Stimulated activated CD4-positive, alpha-beta T cell treated with anti-CD3 and anti-CD28 coated beads, TNF-alpha, amount 100 ng/mL, for 4 hours (primary cell): Measurements from ENCODE around the gene CHM.

ENCODE experiments used
- DNase-seq, 3 experiments: peaks; one replicate each; pipeline ENCODE4 v3.0.0-alpha.2; 2020; ENCODE audit warnings: low read depth in 3 of 3

The CHM gene

DNA sequence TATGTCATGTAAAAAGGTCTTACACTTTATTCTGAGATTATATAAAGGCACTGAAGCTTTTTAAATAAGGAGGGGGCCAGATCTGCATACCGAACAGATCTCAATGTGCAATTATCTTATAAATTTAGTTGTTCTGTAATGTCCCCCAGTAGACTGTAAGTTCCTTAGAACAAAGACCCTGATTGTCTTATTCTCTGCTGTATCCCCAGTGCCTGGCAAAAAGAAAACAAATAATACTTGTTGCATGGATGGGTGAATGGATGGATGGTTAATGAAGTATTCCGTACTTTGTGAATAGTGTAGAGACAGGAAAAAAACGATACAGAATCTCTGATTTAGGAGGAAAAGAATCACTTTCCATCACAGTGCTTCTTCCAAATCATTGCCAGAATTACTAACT is 141.5 kb downstream of the CHM start:
- DNase-seq: no peak

GRCh38 chrX:85903692-85904471 is 143.5 kb downstream of the CHM start:
- no peak for DNase-seq

- no peak for DNase-seq
Observed at GRCh38 chrX:85897362-85898126, 149.8 kb downstream of the CHM start.

DNA sequence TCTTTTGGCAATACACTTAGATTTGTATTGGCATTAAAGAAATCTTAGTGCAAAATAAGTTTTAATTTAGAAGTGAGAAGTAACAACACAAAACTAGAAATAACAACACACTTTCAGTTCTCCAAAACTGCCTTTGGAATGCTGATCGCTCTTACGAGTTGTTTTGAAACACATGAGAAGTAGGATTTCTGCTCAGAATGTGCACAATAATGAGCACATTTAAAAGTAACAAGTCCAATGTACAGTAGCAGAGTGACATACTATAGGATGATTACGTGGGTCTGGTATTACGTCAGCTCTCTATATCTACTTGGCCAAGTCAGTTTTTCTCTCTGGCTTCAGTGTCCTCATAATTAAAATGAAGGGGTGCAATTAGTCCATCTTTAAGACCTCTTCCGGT is 164.8 kb downstream of the CHM start:
- no peak for DNase-seq

DNA sequence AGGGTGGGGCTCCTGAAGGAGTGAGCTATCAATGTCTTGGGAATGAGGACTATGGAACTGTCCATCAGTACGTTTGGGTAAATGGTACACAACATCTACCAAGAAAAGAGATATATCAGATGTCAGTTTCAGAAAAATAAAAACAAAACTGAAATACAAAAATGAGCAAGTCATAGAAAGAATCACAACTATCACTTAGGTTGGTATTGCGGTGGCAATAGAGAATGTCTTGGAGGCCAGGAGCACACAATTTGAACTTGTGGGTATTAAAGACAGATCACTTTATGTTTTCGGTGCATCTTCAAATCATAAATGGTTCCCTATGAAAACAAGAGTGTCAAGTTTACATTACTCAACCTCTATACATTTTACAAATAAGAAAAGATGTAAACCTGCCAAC is 176.8 kb downstream of the CHM start:
- DNase-seq: no peak

DNA sequence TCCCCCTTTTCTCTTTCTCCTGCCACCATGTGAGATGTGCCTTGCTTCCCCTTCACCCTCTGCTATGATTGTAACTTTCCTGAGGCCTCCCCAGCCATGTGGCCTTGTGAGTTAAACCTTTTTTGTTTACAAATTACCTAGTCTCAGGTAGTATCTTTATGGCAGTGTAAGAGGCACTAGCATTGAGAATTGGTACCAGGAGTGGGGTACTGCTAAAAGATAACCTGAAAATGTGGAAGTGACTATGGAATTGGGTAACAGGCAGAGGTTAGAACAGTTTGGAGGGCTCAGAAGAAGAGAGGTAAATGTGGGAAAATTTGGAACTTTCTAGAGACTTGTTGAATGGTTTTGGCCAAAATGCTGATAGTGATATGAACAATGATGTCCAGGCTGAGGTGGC is 182.0 kb downstream of the CHM start:
- no peak for DNase-seq

GRCh38 chrX:85859426-85859825 is 187.9 kb downstream of the CHM start:
- DNase-seq: no peak

DNA sequence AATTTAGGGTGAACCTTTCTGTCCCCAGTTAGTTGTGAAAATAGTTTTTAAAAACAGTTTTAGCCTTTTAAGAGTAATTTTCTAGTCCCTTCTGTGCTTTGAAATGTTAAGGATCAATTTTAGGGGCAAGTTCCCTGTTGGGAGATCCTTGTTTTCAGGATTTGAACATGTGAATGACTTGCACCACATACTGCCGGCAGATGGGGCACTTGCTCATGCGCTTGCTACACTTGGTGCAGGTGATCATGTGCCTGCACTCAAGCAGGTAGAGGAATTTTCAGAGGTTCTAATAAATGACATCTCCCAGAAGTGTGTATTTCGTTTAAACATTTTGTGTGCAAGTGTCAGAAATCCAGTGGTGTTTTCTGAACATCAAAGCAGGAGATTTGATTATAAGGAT is 195.9 kb downstream of the CHM start:
- no peak for DNase-seq

- DNase-seq: no peak
Observed at GRCh38 chrX:85836868-85837267, 210.5 kb downstream of the CHM start.

GRCh38 chrX:85828771-85829170 is 218.6 kb downstream of the CHM start:
- no peak for DNase-seq

GRCh38 chrX:85815203-85815751 is 232.1 kb downstream of the CHM start:
- DNase-seq: no peak
